Cardiac muscle cell (in vitro differentiated cells and primary cell): Measurements from ENCODE around the gene CCER1. TPM values are rescaled to one million over a fixed set of nuclear protein-coding genes. Genes with fewer than 3 reads are reported as not detected.

ENCODE experiments used
- DNase-seq, 2 donors: peaks; one replicate each; pipeline versions ENCODE4 v3.0.0 to v3.0.0-alpha.2; 2010 to 2017; ENCODE audit warnings: low read depth in 1 of 2, low spot score in 1 of 2
- H3K27ac ChIP-seq: fragments of 200-600 bp; sonication (generic); 2 replicates; pipeline ENCODE4 v1.5.1; 2016
- H3K27me3 ChIP-seq: fragments of 200-600 bp; sonication (generic); 2 replicates; pipeline ENCODE4 v1.6.0; 2016; ENCODE audit warnings: control low read depth
- H3K36me3 ChIP-seq: fragments of 200-600 bp; sonication (generic); 2 replicates; pipeline ENCODE4 v1.5.1; 2016; ENCODE audit warnings: control low read depth
- H3K4me1 ChIP-seq: fragments of 200-600 bp; sonication (generic); 2 replicates; pipeline ENCODE4 v1.8.1; 2017; ENCODE audit warnings: low read depth, mild to moderate bottlenecking, mixed run types
- H3K4me3 ChIP-seq: fragments of 200-600 bp; sonication (generic); 2 replicates; pipeline ENCODE4 v1.5.1; 2016; ENCODE audit warnings: mild to moderate bottlenecking
- H3K9me3 ChIP-seq: fragments of 200-600 bp; sonication (generic); 2 replicates; pipeline ENCODE4 v1.5.1; 2017; ENCODE audit warnings: low read depth, mild to moderate bottlenecking, control low read depth
- CTCF ChIP-seq: IDR thresholded peaks from 2 replicates; pipeline ENCODE4 v1.5.1; 2012; ENCODE audit warnings: low read depth, mild to moderate bottlenecking, low read length
- polyA plus RNA-seq: library from polyadenylated mRNA; unstranded; fragments of >200 nt; fragmentation: Nextera tagmentation; extraction: Ambion mirVana; gene quantifications from 2 replicates; pipeline ENCODE4 v1.2.1, GENCODE V29; 2016
- total RNA-seq: library from RNA; depleted of rRNA; stranded (reverse); fragments of >200 nt; gene quantifications from 2 replicates; pipeline ENCODE4 v1.2.3, GENCODE V29; 2016

CCER1 gene
- total and polyA plus RNA-seq, 2 experiments from 2014 or later, result not detected

- H3K27ac ChIP-seq, result no peak overlapping the region
- no peak overlapping the region for H3K4me3 ChIP-seq
- H3K27me3 ChIP-seq, result no peaks in the 10 kb centered on the region
- H3K4me1 ChIP-seq, result no peaks in the 10 kb centered on the region
- no peaks in the 10 kb centered on the region for H3K36me3 ChIP-seq
- no peaks in the 10 kb centered on the region for H3K9me3 ChIP-seq
- DNase-seq, result no peak
- TF ChIP-seq CTCF, result no peak
These were observed 52.4 kb downstream of the CCER1 start for GRCh38 chr12:90902596-90902995.

Other genes starting within 250 kb of the CCER1 start
- not detected in 2 replicates for gene EPYC, start 49.8 kb upstream of the CCER1 start, total RNA-seq
- gene EPYC, start 49.8 kb upstream of the CCER1 start, polyA plus RNA-seq, result not detected in 2 replicates
- not detected in 2 replicates for gene KERA, start 102.8 kb upstream of the CCER1 start, total RNA-seq
- gene KERA, start 102.8 kb upstream of the CCER1 start, polyA plus RNA-seq, result not detected in 2 replicates
- gene LUM, start 156.3 kb upstream of the CCER1 start, total RNA-seq, result 2.3 and 2.5 TPM in 2 replicates
- 3.5 and 12.7 TPM in 2 replicates for gene LUM, start 156.3 kb upstream of the CCER1 start, polyA plus RNA-seq
- gene DCN, start 227.6 kb upstream of the CCER1 start, total RNA-seq, result 0.92 and 1.5 TPM in 2 replicates
- gene DCN, start 227.6 kb upstream of the CCER1 start, polyA plus RNA-seq, result 3.3 and 5.0 TPM in 2 replicates